ENCODE measurements around the gene GRHPR. TPM values are rescaled to one million over a fixed set of nuclear protein-coding genes. Genes with fewer than 3 reads are reported as not detected.

The GRHPR gene
- total RNA-seq, 4 donors from 2014 or later: 99.0 to 186 (median 119) TPM

GRCh38 chr9:37485389-37486255, 63.1 kb downstream of the GRHPR start, which contains the start of gene POLR1E:
Gene POLR1E, plus strand, starts transcription at chr9:37485948. Its CDS starts 100 bp downstream, at chr9:37486048.
- TF ChIP-seq CTCF (IDR thresholded peaks at IDR 0.05; ENCODE audit: low read depth): no peak

- no peak for TF ChIP-seq CTCF (IDR thresholded peaks at IDR 0.05; ENCODE audit: low read depth)
Observed at GRCh38 chr9:37486256-37486615, 63.7 kb downstream of the GRHPR start.

Other genes starting within 250 kb of the GRHPR start
- gene ZBTB5, start 42.8 kb downstream of the GRHPR start, total RNA-seq: 1 to 10 TPM; 6.0 to 9.0 (median 7.7) TPM
- 10 to 100 TPM; 22.9 to 38.6 (median 27.5) TPM for gene POLR1E, start 63.3 kb downstream of the GRHPR start, total RNA-seq
- 1 to 10 TPM; 4.5 to 5.7 (median 5.6) TPM for gene FBXO10, start 153.7 kb downstream of the GRHPR start, total RNA-seq
- gene TOMM5, start 169.9 kb downstream of the GRHPR start, total RNA-seq: 100 to 1,000 TPM in 1 of 4 donors, 10 to 100 TPM in 3; 58.4 to 113 (median 65.9) TPM
- 1 to 10 TPM in 1 of 4 donors, under 1 TPM in 3; 0.19 to 1.0 (median 0.27) TPM for gene FRMPD1, start 228.3 kb downstream of the GRHPR start, total RNA-seq